Uterus (tissue), 2 donors: ENCODE data around the gene APOC4.

Experiments
- CTCF ChIP-seq, 4 experiments: fragments of 200-600 bp in 2 of 4; fragments of 450-650 bp in 2 of 4; sonication (generic) in 2 of 4; IDR thresholded peaks; one replicate each; pipeline ENCODE4 v1.5.1; 2016 to 2019; ENCODE audit warnings: antibody characterized with exemption in 4 of 4, mild to moderate bottlenecking in 2 of 4, moderate library complexity in 1 of 4
- POLR2A ChIP-seq, 2 donors: fragments of 450-650 bp; IDR thresholded peaks; one replicate each; pipeline ENCODE4 v1.6.1; 2016; ENCODE audit warnings: antibody characterized with exemption in 2 of 2, mild to moderate bottlenecking in 1 of 2, moderate library complexity in 1 of 2

GRCh38 chr19:44907613-44908012, 34.4 kb upstream of the APOC4 start:
- TF ChIP-seq POLR2A (IDR thresholded peaks at IDR 0.05) = no peak
- TF ChIP-seq CTCF (IDR thresholded peaks at IDR 0.05) = no peak
